Activated B cell treated with CpG ODN at 0.5 μM for 24 hours (primary cell): ENCODE results near the gene ADAM33. TPM values are rescaled to one million over a fixed set of nuclear protein-coding genes. Genes with fewer than 3 reads are reported as not detected.

Experiments used
- ATAC-seq: fragments of 200-7000 bp; cut with Tn5 transposase; one replicate; pipeline ENCODE4 v1.10.0; 2021; ENCODE audit warnings: low read depth, mild to moderate bottlenecking, moderate library complexity
- CTCF ChIA-PET: fragments of 350-600 bp; sonication (Branson Sonifier 250); formaldehyde crosslinking; loops from one replicate; lab custom pipeline; 2021; ENCODE audit warnings: antibody characterized with exemption; lab: Charles Lee
- POLR2A ChIA-PET: fragments of 350-600 bp; sonication (Branson Sonifier 250); formaldehyde crosslinking; loops from one replicate; lab custom pipeline; 2021; ENCODE audit warnings: antibody characterized with exemption; lab: Charles Lee
- DNase-seq: peaks from one replicate; pipeline ENCODE4 v3.0.0; 2022
- H3K27ac Mint-ChIP-seq: one replicate; pipeline ENCODE4 v1.8.0; 2020; ENCODE audit warnings: mixed read lengths
- H3K27me3 Mint-ChIP-seq: one replicate; pipeline ENCODE4 v1.8.0; 2021; ENCODE audit warnings: mixed read lengths
- H3K36me3 Mint-ChIP-seq: one replicate; pipeline ENCODE4 v1.8.0; 2021; ENCODE audit warnings: low read depth, mixed read lengths
- H3K4me1 Mint-ChIP-seq: one replicate; pipeline ENCODE4 v1.8.0; 2021; ENCODE audit warnings: mixed read lengths
- H3K4me3 Mint-ChIP-seq: one replicate; pipeline ENCODE4 v1.8.0; 2020; ENCODE audit warnings: mild to moderate bottlenecking, mixed read lengths
- H3K9me3 Mint-ChIP-seq: one replicate; pipeline ENCODE4 v1.8.0; 2020; ENCODE audit warnings: mixed read lengths
- CTCF ChIP-seq: fragments of 200-600 bp; IDR thresholded peaks from one replicate; pipeline ENCODE4 v1.8.0; 2022; ENCODE audit warnings: antibody characterized with exemption, mild to moderate bottlenecking
- intact Hi-C: fragments of 100-400 bp; cut with micrococcal nuclease; formaldehyde crosslinking; loops from one replicate; pipeline ENCODE4 v1.15.1; 2024
- total RNA-seq: library from RNA; stranded (reverse); gene quantifications from 2 replicates; pipeline ENCODE4 v1.2.3, GENCODE V29; 2022

The ADAM33 gene
- total RNA-seq, 1 donor from 2014 or later, result not detected

- POLR2A ChIA-PET, result no interaction called here
- no peak for ATAC-seq
- intact Hi-C loops, result no loop called here
Measured at GRCh38 chr20:3672547-3673171, 9.2 kb downstream of the ADAM33 start.

GRCh38 chr20:3671986-3672546 is 9.7 kb downstream of the ADAM33 start:
- no peak overlapping the region for H3K27ac Mint-ChIP-seq
- ATAC-seq, result no peak
- ChIA-PET CTCF (no interaction called here), POLR2A (no interaction called here)
- no peaks in the 10 kb centered on the region for H3K9me3 Mint-ChIP-seq
- H3K27me3 Mint-ChIP-seq, result peaks cover 50% of the 10 kb centered on the region
- no peaks in the 10 kb centered on the region for H3K36me3 Mint-ChIP-seq
- intact Hi-C loops, result no loop called here
- no peak for DNase-seq
- peaks cover 9% of the 10 kb centered on the region for H3K4me1 Mint-ChIP-seq
- H3K4me3 Mint-ChIP-seq, result no peak overlapping the region
- TF ChIP-seq CTCF, result no peak

More at GRCh38 chr20:3672547-3673171, 9.2 kb downstream of the ADAM33 start:
- no peaks in the 10 kb centered on the region for H3K9me3 Mint-ChIP-seq
- H3K36me3 Mint-ChIP-seq, result no peaks in the 10 kb centered on the region
- H3K4me1 Mint-ChIP-seq, result peaks cover 11% of the 10 kb centered on the region
- CTCF ChIA-PET, result no interaction called here
- DNase-seq, result no peak
- no peak for TF ChIP-seq CTCF
- peaks cover 48% of the 10 kb centered on the region for H3K27me3 Mint-ChIP-seq
- no peak overlapping the region for H3K4me3 Mint-ChIP-seq
- H3K27ac Mint-ChIP-seq, result no peak overlapping the region

- H3K36me3 Mint-ChIP-seq, result no peaks in the 10 kb centered on the region
- POLR2A ChIA-PET, result no interaction called here
- intact Hi-C loops, result no loop called here
- H3K4me3 Mint-ChIP-seq, result no peak overlapping the region
- DNase-seq (no peak), ATAC-seq (no peak)
- CTCF ChIA-PET, result no interaction called here
- no peak for TF ChIP-seq CTCF
- H3K4me1 Mint-ChIP-seq, result peaks cover 3% of the 10 kb centered on the region
- H3K27ac Mint-ChIP-seq, result no peak overlapping the region
- H3K9me3 Mint-ChIP-seq, result no peaks in the 10 kb centered on the region
- peaks cover 48% of the 10 kb centered on the region for H3K27me3 Mint-ChIP-seq
Measured at GRCh38 chr20:3670945-3671344, 10.9 kb downstream of the ADAM33 start.

- Mint-ChIP-seq H3K27ac (no peak overlapping the region), H3K27me3 (peaks cover 47% of the 10 kb centered on the region), H3K36me3 (no peaks in the 10 kb centered on the region), H3K4me3 (no peak overlapping the region), H3K9me3 (no peaks in the 10 kb centered on the region), H3K4me1 (peaks cover 3% of the 10 kb centered on the region)
- ChIA-PET POLR2A (no interaction called here), CTCF (no interaction called here)
- intact Hi-C loops, result no loop called here
- TF ChIP-seq CTCF, result no peak
- DNase-seq (no peak), ATAC-seq (no peak)
Measured at GRCh38 chr20:3670511-3670910, 11.3 kb downstream of the ADAM33 start.

- H3K36me3 Mint-ChIP-seq, result no peaks in the 10 kb centered on the region
- H3K4me3 Mint-ChIP-seq, result no peak overlapping the region
- peaks cover 6% of the 10 kb centered on the region for H3K4me1 Mint-ChIP-seq
- CTCF ChIA-PET, result no interaction called here
- no peaks in the 10 kb centered on the region for H3K9me3 Mint-ChIP-seq
- DNase-seq (no peak), ATAC-seq (no peak)
- POLR2A ChIA-PET, result no interaction called here
- intact Hi-C loops, result no loop called here
- H3K27me3 Mint-ChIP-seq, result peaks cover 41% of the 10 kb centered on the region
- no peak overlapping the region for H3K27ac Mint-ChIP-seq
- no peak for TF ChIP-seq CTCF
Measured at GRCh38 chr20:3669710-3670367, 12.0 kb downstream of the ADAM33 start.
